HepG2 (cell line): ENCODE results near the gene CADPS2. TPM values are rescaled to one million over a fixed set of nuclear protein-coding genes. Genes with fewer than 3 reads are reported as not detected.
A peak's percentile ranks its signal among the peaks of the same experiment; 100 is the strongest.

Source experiments
- ATAC-seq: fragments of 200-7000 bp; cut with Tn5 transposase; 3 replicates; pipeline ENCODE4 v1.9.1; 2020; ENCODE audit warnings: mild to moderate bottlenecking, moderate library complexity
- BruUV-seq: library from RNA; stranded (reverse); fragments of 400-500 nt; replicated peaks from 2 replicates; lab custom pipeline; 2021; lab: Mats Ljungman, UMichigan
- CTCF ChIA-PET: fragments of 300-600 bp; formaldehyde crosslinking; extraction: SDS; loops from one replicate; lab custom pipeline; 2021; ENCODE audit warnings: low total read pairs, inconsistent platforms, low intra/inter-chr PET ratio; lab: Yijun Ruan, JAX
- POLR2A ChIA-PET: fragments of 350-600 bp; sonication (Branson Sonifier 250); formaldehyde crosslinking; loops from one replicate; lab custom pipeline; 2020; ENCODE audit warnings: antibody characterized with exemption, inconsistent platforms; lab: Yijun Ruan, JAX
- DNase-seq: peaks from one replicate; pipeline ENCODE4 v3.0.0-alpha.2; 2015; ENCODE audit warnings: low spot score
- FAIRE-seq: peaks from 3 replicates; lab custom pipeline; 2011; peaks lifted over from hg19 to GRCh38; lab: Jason Lieb, UNC
- H2AFZ ChIP-seq: one replicate; pipeline ENCODE4 v1.6.1; 2011; ENCODE audit warnings: low read length, inconsistent platforms
- H3K27ac ChIP-seq: fragments of 300-600 bp; 3 replicates; pipeline ENCODE4 v1.8.0; 2011; ENCODE audit warnings: mixed run types, mild to moderate bottlenecking, mixed read lengths, low read length, inconsistent platforms; ENCODE audit not compliant: insufficient read depth; ENCODE audit errors: extremely low read length
- H3K27me3 ChIP-seq, 2 experiments: fragments of 200-600 bp in 1 of 2; 2 replicates in 1 of 2; 3 replicates in 1 of 2; pipeline versions ENCODE4 v1.6.0 to v1.8.0; 2011; ENCODE audit warnings: low read length in 2 of 2, mild to moderate bottlenecking in 2 of 2, moderate library complexity in 2 of 2, inconsistent platforms in 1 of 2; ENCODE audit not compliant: insufficient read depth in 2 of 2, control insufficient read depth in 1 of 2
- H3K36me3 ChIP-seq, 2 experiments: fragments of 200-600 bp in 1 of 2; replicated peaks in 1 of 2; 2 replicates in 1 of 2; 3 replicates in 1 of 2; pipeline versions ENCODE4 v1.5.1 to v1.8.0; 2011; ENCODE audit warnings: low read length in 2 of 2, inconsistent platforms in 1 of 2; ENCODE audit not compliant: insufficient read depth in 2 of 2, control insufficient read depth in 1 of 2
- H3K4me1 ChIP-seq: 2 replicates; pipeline ENCODE4 v1.5.1; 2012; ENCODE audit warnings: low read length, inconsistent platforms; ENCODE audit not compliant: insufficient read depth
- H3K4me2 ChIP-seq: 2 replicates; pipeline ENCODE4 v1.6.0; 2011; ENCODE audit warnings: low read depth, low read length, inconsistent platforms
- H3K4me3 ChIP-seq, 3 experiments: fragments of 200-600 bp in 1 of 3; sonication (generic), shearing (Covaris generic) in 1 of 3; replicated peaks in 1 of 3; 2 replicates each; pipeline ENCODE4 v1.5.1; 2011 to 2016; ENCODE audit warnings: low read length in 3 of 3, inconsistent platforms in 2 of 3, low read depth in 2 of 3, mild to moderate bottlenecking in 2 of 3, control low read depth in 1 of 3, mixed read lengths in 1 of 3; ENCODE audit not compliant: insufficient read depth in 1 of 3
- H3K79me2 ChIP-seq: one replicate; pipeline ENCODE4 v1.6.1; 2011; ENCODE audit warnings: low read length, inconsistent platforms; ENCODE audit not compliant: insufficient read depth
- H3K9ac ChIP-seq: 2 replicates; pipeline ENCODE4 v1.6.0; 2011; ENCODE audit warnings: mild to moderate bottlenecking, low read depth, low read length, inconsistent platforms; ENCODE audit not compliant: insufficient read depth
- H3K9me3 ChIP-seq: 2 replicates; pipeline ENCODE4 v1.5.1; 2012; ENCODE audit warnings: mild to moderate bottlenecking, low read length
- H4K20me1 ChIP-seq: 2 replicates; pipeline ENCODE4 v1.6.0; 2011; ENCODE audit warnings: inconsistent platforms, mild to moderate bottlenecking, low read length, moderate library complexity; ENCODE audit not compliant: insufficient read depth
- AFF4 ChIP-seq: sonication (generic); formaldehyde crosslinking; IDR thresholded peaks from 2 replicates; pipeline ENCODE4 v1.4.0; 2020; ENCODE audit warnings: missing genetic modification reagents
- MAFK ChIP-seq, 2 experiments: IDR thresholded peaks in 1 of 2; conservative IDR thresholded peaks in 1 of 2; 2 replicates each; pipeline ENCODE4 v1.6.1; 2011; ENCODE audit warnings: improper control_type of control experiment in 2 of 2, low read length in 2 of 2
- PHF21A ChIP-seq: sonication (generic); formaldehyde crosslinking; IDR thresholded peaks from 2 replicates; pipeline ENCODE4 v1.5.0; 2020; ENCODE audit warnings: mild to moderate bottlenecking, missing genetic modification reagents
- ZMAT3 ChIP-seq: sonication (generic); formaldehyde crosslinking; conservative IDR thresholded peaks from 2 replicates; pipeline ENCODE4 v1.7.0; 2021; ENCODE audit warnings: missing genetic modification reagents
- ZNF816 ChIP-seq: sonication (generic); formaldehyde crosslinking; IDR thresholded peaks from 2 replicates; pipeline ENCODE4 v1.8.0; 2022; ENCODE audit warnings: missing genetic modification reagents, mild to moderate bottlenecking, borderline replicate concordance
- ZSCAN31 ChIP-seq: sonication (generic); formaldehyde crosslinking; IDR thresholded peaks from 2 replicates; pipeline ENCODE4 v1.5.0; 2020; ENCODE audit warnings: low read depth, mild to moderate bottlenecking, missing genetic modification reagents
- WGBS: methylation state at CpG from one replicate; pipeline ENCODE4 v1.1.6; 2017; ENCODE audit warnings: low lambda C conversion rate; 5-methylcytosine and 5-hydroxymethylcytosine counted together
- in situ Hi-C: cut with HindIII; loops from 2 replicates; pipeline ENCODE4 v1.10.0; 2017; ENCODE audit warnings: low pct_unique_long_range_greater_than_20kb; ENCODE audit not compliant: extremely low pct_ligation_motif_present
- intact Hi-C: fragments of 100-400 bp; cut with micrococcal nuclease; formaldehyde crosslinking; loops from one replicate; pipeline ENCODE4 v1.10.0; 2022; ENCODE audit not compliant: unreplicated experiment
- polyA plus RNA-seq, 8 experiments: library from polyadenylated mRNA; depleted of rRNA in 3 of 8; stranded (reverse) in 7 of 8; unstranded in 1 of 8; fragments of >200 nt; fragmentation: Illumina TruSeq in 4 of 8; extraction: Trizol in 4 of 8; gene quantifications; 2 replicates each; pipeline versions ENCODE4 v1.2.1 to v1.2.3, GENCODE V29; 2011 to 2016; ENCODE audit warnings: low read depth in 4 of 8, missing spikeins in 1 of 8, mixed read lengths in 1 of 8; ENCODE audit not compliant: insufficient read depth in 1 of 8
- total RNA-seq, 5 experiments: library from RNA; depleted of rRNA; stranded (reverse); fragments of >200 nt; fragmentation: Illumina TruSeq; extraction: Trizol; gene quantifications; 2 replicates each; pipeline ENCODE4 v1.2.3, GENCODE V29; 2016; ENCODE audit warnings: low read depth in 1 of 5

CADPS2 gene
- total and polyA plus RNA-seq, 2 of the 13 experiments (the other 11 are each of a cell fraction or from before 2014, with no cell fraction given), result 17.6 to 43.8 TPM

DNA sequence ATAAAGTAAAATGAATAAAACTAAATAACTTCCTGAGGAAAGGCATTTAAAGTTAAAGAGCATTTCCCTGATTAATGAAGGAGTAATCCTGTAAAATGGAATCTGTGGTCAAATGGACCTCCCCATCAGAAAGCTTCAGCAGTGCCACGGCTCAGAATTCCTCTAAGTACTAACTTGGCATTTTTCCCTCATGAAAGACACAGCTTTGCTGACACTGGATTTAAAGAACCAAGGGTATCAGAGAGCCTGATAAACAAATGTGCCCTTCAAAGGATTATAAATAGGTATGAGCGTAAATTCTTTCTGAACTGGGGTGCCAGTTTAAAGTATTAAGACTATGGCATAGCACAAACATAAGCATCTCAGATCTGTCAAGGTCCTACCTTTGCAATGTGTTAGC lies 159.4 kb downstream of the CADPS2 start:
- no peak for FAIRE-seq
- no peak overlapping the region for H3K27ac ChIP-seq
- H3K4me1 ChIP-seq, result no peaks in the 10 kb centered on the region
- ChIA-PET POLR2A (no interaction called here), CTCF (no interaction called here)
- no peak overlapping the region for H3K4me3 ChIP-seq
- in situ Hi-C loops (no loop called here), intact Hi-C loops (no loop called here)
- no peaks in the 10 kb centered on the region for H4K20me1 ChIP-seq
- ATAC-seq, result no peak
- WGBS, result 94% methylated on average over 2 of the region's 2 CpGs
- TF ChIP-seq MAFK (conservative IDR thresholded peaks at IDR 0.05 in 1 of 2, IDR thresholded peaks at IDR 0.05 in 1 of 2; ENCODE audit: low read length in 2 of 2), result peak in 1 of 2 experiments; percentile 15; a peak in 1 of 4 replicates
- TF ChIP-seq ZSCAN31 (CRISPR knock-in tag), result no peak
- TF ChIP-seq ZNF816 (CRISPR knock-in tag), result no peak
- TF ChIP-seq PHF21A, result no peak
- no peak for TF ChIP-seq AFF4 (CRISPR knock-in tag)
- no peak for TF ChIP-seq ZMAT3 (CRISPR knock-in tag)
- no peaks in the 10 kb centered on the region for H3K27me3 ChIP-seq
- H3K36me3 ChIP-seq, result no peaks in the 10 kb centered on the region
- H3K9me3 ChIP-seq, result no peaks in the 10 kb centered on the region
- H3K4me2 ChIP-seq, result no peak overlapping the region
- no peak overlapping the region for H3K9ac ChIP-seq
- peaks cover 3% of the 10 kb centered on the region for H3K79me2 ChIP-seq
- DNase-seq, result no peak
- H2AFZ ChIP-seq, result no peak overlapping the region
- no TSS peak for BruUV-seq
